GM23338 (cell line): Measurements from ENCODE around the gene UNK.

Experiments
- CREB1 ChIP-seq: fragments of 250-450 bp; sonication (Bioruptor Pico); IDR thresholded peaks from 2 replicates; pipeline ENCODE4 v1.5.0; 2020; ENCODE audit warnings: low read depth, mild to moderate bottlenecking, moderate library complexity
- EZH2 ChIP-seq: fragments of 200-600 bp; sonication (generic); IDR thresholded peaks from one replicate; pipeline ENCODE4 v1.8.0; 2017; ENCODE audit warnings: antibody characterized with exemption, mild to moderate bottlenecking, low read depth; ENCODE audit not compliant: unreplicated experiment
- EZH2phosphoT487 ChIP-seq: fragments of 200-600 bp; sonication (generic); IDR thresholded peaks from one replicate; pipeline ENCODE4 v1.8.1; 2018; ENCODE audit warnings: antibody characterized with exemption; ENCODE audit not compliant: unreplicated experiment
- JUNB ChIP-seq: IDR thresholded peaks from one replicate; pipeline ENCODE4 v1.6.1; 2016; ENCODE audit warnings: antibody characterized with exemption; ENCODE audit not compliant: unreplicated experiment
- NANOG ChIP-seq: IDR thresholded peaks from 2 replicates; pipeline ENCODE4 v1.6.1; 2016; ENCODE audit warnings: antibody characterized with exemption, borderline replicate concordance
- POLR2AphosphoS5 ChIP-seq: IDR thresholded peaks from 2 replicates; pipeline ENCODE4 v1.6.1; 2016; ENCODE audit warnings: antibody characterized with exemption, low read depth
- TF ChIP-seq, protein P1 (sequence below): fragments of 250-450 bp; sonication (Bioruptor Pico); IDR thresholded peaks from 2 replicates; pipeline ENCODE4 v1.5.0; 2020; ENCODE audit warnings: mild to moderate bottlenecking, moderate library complexity
- TF ChIP-seq, protein P2 (sequence below), 2 experiments: fragments of 200-600 bp in 1 of 2; sonication (generic) in 1 of 2; conservative IDR thresholded peaks; 2 replicates each; pipeline versions ENCODE4 v1.5.1 to v1.6.1; 2016 to 2017; ENCODE audit warnings: antibody characterized with exemption in 2 of 2, low read depth in 2 of 2, mild to moderate bottlenecking in 2 of 2, moderate library complexity in 1 of 2

DNA sequence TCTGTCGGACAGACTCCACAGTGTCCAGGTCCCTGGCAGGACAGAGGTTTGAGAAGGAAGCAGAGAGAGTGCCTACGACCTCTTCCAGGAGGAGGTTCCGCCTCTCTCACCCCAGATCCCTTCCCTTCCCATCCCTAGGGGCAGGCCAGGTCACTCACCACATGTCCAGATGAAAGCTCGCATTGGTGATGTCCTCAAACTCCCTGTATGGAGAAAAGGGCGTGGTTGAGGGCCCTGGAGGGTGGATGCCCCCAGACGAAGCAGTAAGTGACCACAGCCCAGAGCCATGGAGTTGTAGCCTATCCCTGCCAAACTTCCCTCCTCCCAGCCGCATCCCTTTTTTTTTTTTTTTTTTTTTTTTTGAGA is 56.2 kb downstream of the UNK start:
- TF ChIP-seq EZH2phosphoT487 (no peak), POLR2AphosphoS5 (no peak), EZH2 (no peak), NANOG (no peak), JUNB (no peak), CREB1 (CRISPR knock-in tag) (no peak)
- TF ChIP-seq, protein P1, sequence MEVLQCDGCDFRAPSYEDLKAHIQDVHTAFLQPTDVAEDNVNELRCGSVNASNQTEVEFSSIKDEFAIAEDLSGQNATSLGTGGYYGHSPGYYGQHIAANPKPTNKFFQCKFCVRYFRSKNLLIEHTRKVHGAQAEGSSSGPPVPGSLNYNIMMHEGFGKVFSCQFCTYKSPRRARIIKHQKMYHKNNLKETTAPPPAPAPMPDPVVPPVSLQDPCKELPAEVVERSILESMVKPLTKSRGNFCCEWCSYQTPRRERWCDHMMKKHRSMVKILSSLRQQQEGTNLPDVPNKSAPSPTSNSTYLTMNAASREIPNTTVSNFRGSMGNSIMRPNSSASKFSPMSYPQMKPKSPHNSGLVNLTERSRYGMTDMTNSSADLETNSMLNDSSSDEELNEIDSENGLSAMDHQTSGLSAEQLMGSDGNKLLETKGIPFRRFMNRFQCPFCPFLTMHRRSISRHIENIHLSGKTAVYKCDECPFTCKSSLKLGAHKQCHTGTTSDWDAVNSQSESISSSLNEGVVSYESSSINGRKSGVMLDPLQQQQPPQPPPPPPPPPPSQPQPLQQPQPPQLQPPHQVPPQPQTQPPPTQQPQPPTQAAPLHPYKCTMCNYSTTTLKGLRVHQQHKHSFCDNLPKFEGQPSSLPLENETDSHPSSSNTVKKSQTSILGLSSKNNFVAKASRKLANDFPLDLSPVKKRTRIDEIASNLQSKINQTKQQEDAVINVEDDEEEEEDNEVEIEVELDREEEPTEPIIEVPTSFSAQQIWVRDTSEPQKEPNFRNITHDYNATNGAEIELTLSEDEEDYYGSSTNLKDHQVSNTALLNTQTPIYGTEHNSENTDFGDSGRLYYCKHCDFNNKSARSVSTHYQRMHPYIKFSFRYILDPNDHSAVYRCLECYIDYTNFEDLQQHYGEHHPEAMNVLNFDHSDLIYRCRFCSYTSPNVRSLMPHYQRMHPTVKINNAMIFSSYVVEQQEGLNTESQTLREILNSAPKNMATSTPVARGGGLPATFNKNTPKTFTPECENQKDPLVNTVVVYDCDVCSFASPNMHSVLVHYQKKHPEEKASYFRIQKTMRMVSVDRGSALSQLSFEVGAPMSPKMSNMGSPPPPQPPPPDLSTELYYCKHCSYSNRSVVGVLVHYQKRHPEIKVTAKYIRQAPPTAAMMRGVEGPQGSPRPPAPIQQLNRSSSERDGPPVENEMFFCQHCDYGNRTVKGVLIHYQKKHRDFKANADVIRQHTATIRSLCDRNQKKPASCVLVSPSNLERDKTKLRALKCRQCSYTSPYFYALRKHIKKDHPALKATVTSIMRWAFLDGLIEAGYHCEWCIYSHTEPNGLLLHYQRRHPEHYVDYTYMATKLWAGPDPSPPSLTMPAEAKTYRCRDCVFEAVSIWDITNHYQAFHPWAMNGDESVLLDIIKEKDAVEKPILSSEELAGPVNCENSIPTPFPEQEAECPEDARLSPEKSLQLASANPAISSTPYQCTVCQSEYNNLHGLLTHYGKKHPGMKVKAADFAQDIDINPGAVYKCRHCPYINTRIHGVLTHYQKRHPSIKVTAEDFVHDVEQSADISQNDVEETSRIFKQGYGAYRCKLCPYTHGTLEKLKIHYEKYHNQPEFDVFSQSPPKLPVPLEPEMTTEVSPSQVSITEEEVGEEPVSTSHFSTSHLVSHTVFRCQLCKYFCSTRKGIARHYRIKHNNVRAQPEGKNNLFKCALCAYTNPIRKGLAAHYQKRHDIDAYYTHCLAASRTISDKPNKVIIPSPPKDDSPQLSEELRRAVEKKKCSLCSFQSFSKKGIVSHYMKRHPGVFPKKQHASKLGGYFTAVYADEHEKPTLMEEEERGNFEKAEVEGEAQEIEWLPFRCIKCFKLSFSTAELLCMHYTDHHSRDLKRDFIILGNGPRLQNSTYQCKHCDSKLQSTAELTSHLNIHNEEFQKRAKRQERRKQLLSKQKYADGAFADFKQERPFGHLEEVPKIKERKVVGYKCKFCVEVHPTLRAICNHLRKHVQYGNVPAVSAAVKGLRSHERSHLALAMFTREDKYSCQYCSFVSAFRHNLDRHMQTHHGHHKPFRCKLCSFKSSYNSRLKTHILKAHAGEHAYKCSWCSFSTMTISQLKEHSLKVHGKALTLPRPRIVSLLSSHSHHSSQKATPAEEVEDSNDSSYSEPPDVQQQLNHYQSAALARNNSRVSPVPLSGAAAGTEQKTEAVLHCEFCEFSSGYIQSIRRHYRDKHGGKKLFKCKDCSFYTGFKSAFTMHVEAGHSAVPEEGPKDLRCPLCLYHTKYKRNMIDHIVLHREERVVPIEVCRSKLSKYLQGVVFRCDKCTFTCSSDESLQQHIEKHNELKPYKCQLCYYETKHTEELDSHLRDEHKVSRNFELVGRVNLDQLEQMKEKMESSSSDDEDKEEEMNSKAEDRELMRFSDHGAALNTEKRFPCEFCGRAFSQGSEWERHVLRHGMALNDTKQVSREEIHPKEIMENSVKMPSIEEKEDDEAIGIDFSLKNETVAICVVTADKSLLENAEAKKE (CRISPR knock-in tag): no peak
- TF ChIP-seq, protein P2, sequence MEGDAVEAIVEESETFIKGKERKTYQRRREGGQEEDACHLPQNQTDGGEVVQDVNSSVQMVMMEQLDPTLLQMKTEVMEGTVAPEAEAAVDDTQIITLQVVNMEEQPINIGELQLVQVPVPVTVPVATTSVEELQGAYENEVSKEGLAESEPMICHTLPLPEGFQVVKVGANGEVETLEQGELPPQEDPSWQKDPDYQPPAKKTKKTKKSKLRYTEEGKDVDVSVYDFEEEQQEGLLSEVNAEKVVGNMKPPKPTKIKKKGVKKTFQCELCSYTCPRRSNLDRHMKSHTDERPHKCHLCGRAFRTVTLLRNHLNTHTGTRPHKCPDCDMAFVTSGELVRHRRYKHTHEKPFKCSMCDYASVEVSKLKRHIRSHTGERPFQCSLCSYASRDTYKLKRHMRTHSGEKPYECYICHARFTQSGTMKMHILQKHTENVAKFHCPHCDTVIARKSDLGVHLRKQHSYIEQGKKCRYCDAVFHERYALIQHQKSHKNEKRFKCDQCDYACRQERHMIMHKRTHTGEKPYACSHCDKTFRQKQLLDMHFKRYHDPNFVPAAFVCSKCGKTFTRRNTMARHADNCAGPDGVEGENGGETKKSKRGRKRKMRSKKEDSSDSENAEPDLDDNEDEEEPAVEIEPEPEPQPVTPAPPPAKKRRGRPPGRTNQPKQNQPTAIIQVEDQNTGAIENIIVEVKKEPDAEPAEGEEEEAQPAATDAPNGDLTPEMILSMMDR (conservative IDR thresholded peaks at IDR 0.05; ENCODE audit: low read depth in 2 of 2): no peak
